ENCODE measurements around the gene PGA3.

DNA sequence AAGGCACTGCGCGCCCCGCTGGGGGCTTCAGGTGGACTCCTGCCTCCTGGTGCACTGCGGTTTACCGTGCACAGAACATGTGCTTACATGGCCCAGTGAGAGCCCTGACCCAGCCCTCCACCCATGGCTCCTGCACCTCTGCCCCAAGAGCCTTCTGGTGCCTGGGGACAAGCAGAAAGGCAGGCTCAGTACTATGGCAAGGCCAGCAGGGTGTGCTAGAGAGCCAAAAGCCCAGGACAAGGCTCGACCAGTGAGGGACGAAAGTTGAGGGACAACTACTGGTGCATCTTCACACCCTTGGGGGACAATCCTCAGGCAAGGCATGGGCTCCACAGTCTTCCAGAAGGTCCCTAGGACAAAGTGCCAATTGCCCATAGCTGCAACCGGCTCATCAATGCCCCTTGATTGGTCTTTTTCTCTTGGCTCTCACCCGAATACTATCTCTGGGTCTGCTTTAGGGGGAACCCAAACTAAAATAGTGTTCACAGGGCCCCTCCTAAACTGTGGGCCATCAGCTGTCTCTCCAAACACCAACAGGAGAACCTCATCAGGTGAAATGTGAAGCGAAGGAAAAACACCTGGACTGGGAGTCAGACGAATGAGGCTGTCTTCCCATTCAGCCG lies 51.2 kb downstream of the PGA3 start:
- TF ChIP-seq, protein P1, sequence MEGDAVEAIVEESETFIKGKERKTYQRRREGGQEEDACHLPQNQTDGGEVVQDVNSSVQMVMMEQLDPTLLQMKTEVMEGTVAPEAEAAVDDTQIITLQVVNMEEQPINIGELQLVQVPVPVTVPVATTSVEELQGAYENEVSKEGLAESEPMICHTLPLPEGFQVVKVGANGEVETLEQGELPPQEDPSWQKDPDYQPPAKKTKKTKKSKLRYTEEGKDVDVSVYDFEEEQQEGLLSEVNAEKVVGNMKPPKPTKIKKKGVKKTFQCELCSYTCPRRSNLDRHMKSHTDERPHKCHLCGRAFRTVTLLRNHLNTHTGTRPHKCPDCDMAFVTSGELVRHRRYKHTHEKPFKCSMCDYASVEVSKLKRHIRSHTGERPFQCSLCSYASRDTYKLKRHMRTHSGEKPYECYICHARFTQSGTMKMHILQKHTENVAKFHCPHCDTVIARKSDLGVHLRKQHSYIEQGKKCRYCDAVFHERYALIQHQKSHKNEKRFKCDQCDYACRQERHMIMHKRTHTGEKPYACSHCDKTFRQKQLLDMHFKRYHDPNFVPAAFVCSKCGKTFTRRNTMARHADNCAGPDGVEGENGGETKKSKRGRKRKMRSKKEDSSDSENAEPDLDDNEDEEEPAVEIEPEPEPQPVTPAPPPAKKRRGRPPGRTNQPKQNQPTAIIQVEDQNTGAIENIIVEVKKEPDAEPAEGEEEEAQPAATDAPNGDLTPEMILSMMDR (IDR thresholded peaks at IDR 0.05): peak; percentile 62 to 77 (median 73)
- TF ChIP-seq POLR2A (IDR thresholded peaks at IDR 0.05): no peak

Data from testis (tissue), 2 donors.